T47D (cell line): Measurements from ENCODE around the gene TMEM244.

Experiments
- DNase-seq, 2 experiments: peaks; one replicate each; pipeline versions ENCODE4 v3.0.0 to v3.0.0-alpha.2; 2011 to 2012; ENCODE audit warnings: low read depth in 1 of 2, low spot score in 1 of 2
- JUND ChIP-seq: IDR thresholded peaks from 2 replicates; pipeline ENCODE4 v1.6.1; 2012; ENCODE audit warnings: low read depth
- in situ Hi-C: cut with HindIII; loops from 2 replicates; pipeline ENCODE4 v1.10.0; 2016; ENCODE audit warnings: low sequenced_read_pairs, low pct_unique_long_range_greater_than_20kb

Gene TMEM244, protein sequence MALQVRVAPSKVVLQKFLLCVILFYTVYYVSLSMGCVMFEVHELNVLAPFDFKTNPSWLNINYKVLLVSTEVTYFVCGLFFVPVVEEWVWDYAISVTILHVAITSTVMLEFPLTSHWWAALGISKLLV

DNA sequence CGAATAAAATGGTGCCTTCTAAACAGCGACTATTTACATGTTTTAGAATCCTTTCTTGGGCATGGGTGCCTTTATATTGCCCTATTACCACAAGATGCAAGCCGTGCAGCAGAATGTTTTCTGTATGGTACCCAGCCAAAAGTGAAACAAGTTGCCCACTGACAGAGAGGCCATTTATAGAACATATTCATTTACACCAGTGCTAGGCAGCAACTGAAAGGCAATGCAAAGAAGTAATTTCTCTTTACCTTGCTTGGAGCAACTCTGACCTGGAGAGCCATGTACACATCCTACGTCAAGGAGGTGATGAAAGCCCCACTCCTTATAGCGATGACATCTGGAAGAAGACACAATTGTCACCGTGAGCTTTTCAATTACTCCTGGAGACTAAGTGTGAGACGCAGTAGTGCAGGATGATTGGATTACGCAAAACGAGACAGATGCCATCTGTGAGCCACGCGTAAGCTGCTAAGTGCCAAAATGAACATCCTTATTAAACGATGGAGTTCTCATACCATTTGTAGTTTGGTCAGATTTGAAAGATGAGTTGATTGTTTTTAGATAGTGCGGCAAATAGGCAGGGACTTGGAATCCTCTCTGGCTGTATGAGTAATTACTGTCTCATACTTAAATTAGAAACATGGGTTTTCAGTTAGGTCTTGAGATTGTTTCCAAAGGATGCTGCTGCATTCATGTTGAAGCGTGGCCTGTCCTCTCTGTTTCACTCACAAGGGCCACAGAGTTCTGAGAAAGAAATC, at the start of gene TMEM244:
Gene TMEM244, minus strand, starts transcription at position 408 of the 758 bp plus-strand sequence. Its CDS starts 127 bp downstream, at position 281.
- TF ChIP-seq JUND, result no peak
- no peak for DNase-seq
- in situ Hi-C loops, result no loop called here

DNA sequence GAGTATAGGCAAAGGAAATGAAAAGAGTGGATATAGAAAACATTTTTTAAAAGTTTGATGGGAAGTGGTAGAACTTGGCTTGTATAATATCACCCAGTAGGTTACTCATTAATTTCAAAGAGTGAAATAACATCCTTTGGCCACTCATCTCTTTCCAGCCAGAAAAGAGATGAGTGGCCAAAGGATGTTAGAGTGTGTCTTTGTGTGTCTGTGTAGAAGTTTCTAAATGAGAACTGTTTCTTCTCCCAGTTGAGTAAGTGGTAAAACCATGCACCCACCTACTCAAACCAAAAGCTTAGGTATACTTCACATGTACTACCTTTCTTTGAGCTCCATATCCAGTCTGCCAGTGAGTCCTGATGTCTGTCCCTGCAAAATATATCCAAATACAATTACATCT, 47.7 kb upstream of the TMEM244 start:
- in situ Hi-C loops, result no loop called here
- DNase-seq, result no peak
- TF ChIP-seq JUND, result no peak

DNA sequence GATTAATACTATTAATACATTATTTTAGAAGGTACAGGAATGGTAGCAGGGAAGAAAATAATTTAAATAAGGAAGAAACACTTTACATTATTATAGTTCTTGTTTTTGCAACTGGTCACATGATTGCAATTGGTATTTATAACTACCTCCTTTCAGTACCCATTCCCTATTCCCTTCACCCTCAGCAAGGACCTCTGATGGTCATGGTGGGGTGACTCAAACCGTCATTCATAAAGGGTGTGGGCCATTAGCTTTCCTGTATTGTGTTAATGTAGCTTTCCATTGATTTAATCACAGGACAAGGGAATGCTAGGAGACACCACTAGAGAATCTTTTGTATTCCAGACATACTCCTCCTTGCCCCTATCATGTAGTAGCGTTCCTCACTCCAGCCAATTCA, 47.2 kb upstream of the TMEM244 start:
- DNase-seq, result no peak
- in situ Hi-C loops, result no loop called here
- TF ChIP-seq JUND, result no peak

DNA sequence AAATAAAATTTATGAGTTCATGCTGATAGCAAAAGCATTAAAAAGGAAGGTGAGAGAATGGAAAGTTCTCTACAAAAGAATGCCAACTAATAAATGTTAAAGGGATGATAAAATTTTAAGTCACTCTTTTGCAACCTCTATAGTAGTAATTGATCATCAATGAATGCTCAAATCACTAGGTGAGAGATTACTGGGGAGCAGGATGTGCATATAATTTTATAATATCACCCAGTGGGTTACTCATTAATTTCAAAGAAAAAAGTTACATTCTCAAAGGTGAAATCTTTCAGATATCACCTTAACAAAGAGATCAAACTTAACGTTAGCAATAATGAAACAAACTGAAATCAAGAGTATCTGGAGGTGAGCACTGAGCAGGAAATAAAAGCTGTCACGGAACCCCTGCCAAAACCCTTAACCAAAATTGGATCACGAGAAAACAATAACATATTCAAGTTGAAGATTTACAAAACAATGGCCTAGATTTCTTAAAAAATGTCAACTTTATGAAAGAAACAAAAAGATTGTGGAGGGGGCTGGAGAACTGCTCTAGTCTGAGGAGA, 45.5 kb upstream of the TMEM244 start:
- DNase-seq, result no peak
- TF ChIP-seq JUND, result no peak
- in situ Hi-C loops, result no loop called here

DNA sequence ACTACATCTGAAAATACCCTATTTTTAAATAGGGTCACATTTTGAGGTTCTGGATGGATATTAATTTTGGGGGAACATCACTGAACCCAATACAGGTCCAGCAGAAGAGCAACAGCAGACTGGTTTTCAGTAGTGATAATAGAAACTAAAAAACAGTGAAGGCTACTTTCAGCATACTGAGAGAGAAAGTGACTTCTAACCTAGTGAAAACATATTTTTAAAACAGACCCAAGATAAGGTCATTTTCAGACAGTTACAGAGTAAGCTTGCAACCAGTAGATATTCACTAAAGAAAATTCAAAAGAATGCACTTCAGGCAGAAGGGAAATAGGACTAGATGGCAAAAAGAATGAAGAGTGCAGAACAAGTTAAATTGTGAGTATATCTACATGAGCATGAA, 42.0 kb upstream of the TMEM244 start:
- in situ Hi-C loops, result no loop called here
- DNase-seq, result no peak
- TF ChIP-seq JUND, result no peak

DNA sequence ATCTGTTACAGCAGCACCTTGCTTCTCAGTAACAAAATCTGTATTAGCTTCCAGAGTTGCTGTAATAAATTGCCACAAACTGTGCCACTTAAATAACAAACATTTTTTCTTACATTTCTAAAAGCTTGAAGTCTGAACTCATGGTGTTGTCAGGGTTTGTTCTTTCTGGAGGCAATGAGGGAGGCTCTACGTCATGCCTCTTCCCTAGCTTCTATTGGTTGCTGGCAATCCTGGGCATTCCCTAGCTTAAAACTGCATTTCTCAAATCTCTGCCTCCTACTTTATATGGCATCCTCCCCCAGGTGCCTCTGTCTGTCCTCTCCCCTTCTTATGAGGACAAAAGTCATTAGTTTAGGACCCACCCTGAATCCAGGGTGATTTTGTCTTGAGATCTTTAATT, 41.6 kb upstream of the TMEM244 start:
- no peak for DNase-seq
- no peak for TF ChIP-seq JUND
- in situ Hi-C loops, result no loop called here

DNA sequence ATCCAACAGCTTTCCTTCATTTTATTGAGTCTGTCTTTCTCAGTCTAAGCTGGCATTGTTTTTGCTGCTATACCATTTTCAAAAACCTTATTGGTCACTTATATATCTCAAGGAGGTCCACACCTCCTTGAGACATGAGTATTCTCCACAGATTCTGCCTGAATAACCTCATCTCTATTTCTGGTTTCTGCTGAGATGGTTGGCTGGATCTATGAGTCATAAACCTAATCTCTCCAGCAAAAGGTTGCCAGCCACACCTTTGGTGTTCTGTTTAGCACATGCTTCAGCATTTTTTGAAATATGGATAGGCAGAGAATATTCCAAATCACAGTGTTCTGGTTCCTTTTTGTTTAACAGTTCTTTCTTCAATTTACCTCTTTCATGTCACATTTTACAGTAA, 40.8 kb upstream of the TMEM244 start:
- in situ Hi-C loops, result no loop called here
- TF ChIP-seq JUND, result no peak
- no peak for DNase-seq

DNA sequence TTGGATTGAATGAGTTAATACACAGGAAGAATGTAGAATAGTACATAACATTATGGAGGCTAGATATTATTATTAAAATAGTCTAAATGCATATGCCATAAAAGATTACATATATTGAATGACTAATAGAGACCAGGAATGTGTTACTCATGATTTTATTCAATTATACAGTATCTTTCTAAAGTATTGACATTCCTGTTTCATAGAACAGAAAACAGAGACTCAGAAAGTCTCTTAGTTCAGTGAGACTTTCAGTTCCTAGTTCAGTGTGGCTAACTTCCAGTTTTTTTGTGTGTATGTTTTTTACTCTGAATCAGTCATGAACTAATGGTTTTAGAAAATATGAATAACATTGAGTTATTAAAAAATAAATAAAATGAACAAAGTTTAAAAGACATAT, 34.6 kb upstream of the TMEM244 start:
- DNase-seq, result no peak
- in situ Hi-C loops, result no loop called here
- TF ChIP-seq JUND, result no peak

DNA sequence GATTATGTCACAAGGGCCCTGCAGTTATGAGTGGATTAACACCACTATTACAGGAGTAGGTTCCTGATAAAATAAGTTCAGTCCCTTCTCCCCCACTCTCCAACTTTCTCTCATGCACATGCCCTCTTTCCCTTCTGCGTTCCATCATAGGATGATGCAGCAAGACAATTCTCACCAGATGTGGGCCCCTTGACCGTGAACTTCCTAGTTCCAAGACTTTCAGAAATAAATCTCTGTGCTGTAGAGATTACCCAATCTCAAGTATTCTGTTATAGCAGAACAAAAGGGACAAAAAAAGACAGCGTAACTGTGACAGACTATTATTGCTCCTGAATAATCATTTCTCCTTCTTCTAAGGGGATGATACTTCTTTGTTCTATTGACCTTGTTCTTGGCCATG, 33.8 kb upstream of the TMEM244 start:
- in situ Hi-C loops, result no loop called here
- no peak for TF ChIP-seq JUND
- DNase-seq, result no peak

DNA sequence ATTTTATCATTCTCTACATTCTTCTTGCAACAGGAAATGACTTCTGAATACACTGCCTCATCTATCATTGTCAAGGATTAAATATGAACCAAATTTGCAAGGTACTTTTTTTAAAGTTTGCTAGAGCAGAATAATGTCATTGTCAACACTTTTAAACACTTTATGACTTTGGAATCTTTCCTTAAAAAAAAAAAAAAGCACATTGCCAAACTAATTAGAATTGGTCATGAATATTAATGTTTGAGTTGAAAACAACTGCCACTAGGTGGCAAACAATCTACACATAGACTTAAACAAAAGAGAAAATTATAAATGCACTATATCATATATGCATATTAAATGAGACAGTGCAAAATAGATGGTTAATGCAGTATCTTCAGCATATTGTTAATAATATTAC, 32.5 kb upstream of the TMEM244 start:
- TF ChIP-seq JUND, result no peak
- in situ Hi-C loops, result no loop called here
- DNase-seq, result peak; percentile 3 to 42

DNA sequence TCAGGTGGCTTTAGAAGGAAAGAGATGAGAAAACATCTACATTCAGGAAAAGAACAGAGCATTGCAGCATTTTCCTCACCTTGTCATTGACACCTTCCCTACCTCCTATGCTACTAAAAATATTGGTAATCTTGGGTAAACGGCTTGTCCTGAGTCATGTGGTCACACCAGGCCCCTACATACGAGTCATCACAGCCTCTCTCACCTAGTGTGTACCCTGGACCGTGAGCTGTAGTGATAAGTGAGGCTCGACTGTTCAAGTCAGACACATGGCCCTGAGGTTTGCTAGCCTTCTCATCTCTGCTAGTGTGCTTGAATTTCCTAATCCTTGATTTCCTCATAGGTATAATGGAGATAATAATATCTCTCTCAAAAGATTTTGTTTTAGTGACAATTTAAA, 29.6 kb upstream of the TMEM244 start:
- DNase-seq, result no peak
- in situ Hi-C loops, result no loop called here
- TF ChIP-seq JUND, result no peak

DNA sequence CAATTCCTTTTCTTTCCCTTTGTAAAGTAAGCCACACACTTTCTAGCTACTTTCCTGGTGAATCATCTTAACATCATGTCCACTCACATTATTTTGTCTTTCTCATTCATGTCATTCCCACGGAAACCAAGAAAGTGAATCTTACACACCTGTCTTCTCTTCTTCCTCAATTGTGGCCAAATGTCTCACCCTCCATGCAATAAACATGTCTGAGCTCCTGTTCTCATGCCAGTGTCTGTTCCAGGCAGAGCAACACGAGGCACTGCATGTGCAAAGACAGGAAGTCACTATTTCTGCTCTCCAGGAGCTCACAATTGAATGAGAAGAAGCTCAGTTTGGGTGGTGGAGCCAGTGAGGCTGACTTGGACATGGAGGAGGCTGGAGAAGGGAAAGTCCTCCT, 29.0 kb upstream of the TMEM244 start:
- TF ChIP-seq JUND, result no peak
- DNase-seq, result no peak
- in situ Hi-C loops, result no loop called here

DNA sequence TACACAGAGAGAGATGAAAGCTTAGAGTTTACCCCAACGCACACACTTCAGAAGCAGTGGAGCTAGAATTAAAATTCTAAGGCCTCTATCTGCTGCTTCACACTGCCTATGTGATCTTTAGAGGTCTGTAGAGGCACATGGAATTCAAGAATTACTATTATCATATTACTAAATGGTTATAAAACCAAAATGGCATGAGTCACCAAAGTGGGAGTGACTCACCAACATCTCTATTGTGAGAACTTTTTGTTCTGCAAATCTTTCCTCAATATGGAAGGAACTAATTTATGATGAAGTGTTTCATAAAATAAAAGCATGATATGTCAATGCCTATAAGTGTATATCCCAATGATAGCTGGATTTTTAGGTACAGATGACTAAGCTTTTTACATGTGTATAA, 28.5 kb upstream of the TMEM244 start:
- DNase-seq, result no peak
- in situ Hi-C loops, result no loop called here
- TF ChIP-seq JUND, result no peak
